ENCODE measurements around the gene STK39.

STK39 gene

GRCh38 chr2:167965907-167966761 lies 281.3 kb downstream of the STK39 start:
- in situ Hi-C loops (cut with MboI; ENCODE audit: low sequenced_read_pairs): no loop called here

- in situ Hi-C loops (cut with MboI; ENCODE audit: low sequenced_read_pairs): no loop called here
Observed at GRCh38 chr2:167964650-167965413, 282.6 kb downstream of the STK39 start.

GRCh38 chr2:167963899-167964649 lies 283.3 kb downstream of the STK39 start:
- in situ Hi-C loops (cut with MboI; ENCODE audit: low sequenced_read_pairs): no loop called here

- in situ Hi-C loops (cut with MboI; ENCODE audit: low sequenced_read_pairs): no loop called here
Observed at GRCh38 chr2:167962436-167963226, 284.8 kb downstream of the STK39 start.

- in situ Hi-C loops (cut with MboI; ENCODE audit: low sequenced_read_pairs): no loop called here
Observed at GRCh38 chr2:167961536-167962048, 285.8 kb downstream of the STK39 start.

- in situ Hi-C loops (cut with MboI; ENCODE audit: low sequenced_read_pairs): no loop called here
Observed at GRCh38 chr2:167960089-167960747, 287.2 kb downstream of the STK39 start.

- in situ Hi-C loops (cut with MboI; ENCODE audit: low sequenced_read_pairs): no loop called here
Observed at GRCh38 chr2:167957662-167958061, 289.7 kb downstream of the STK39 start.

GRCh38 chr2:167955264-167955906 lies 292.0 kb downstream of the STK39 start:
- in situ Hi-C loops (cut with MboI; ENCODE audit: low sequenced_read_pairs): no loop called here

- in situ Hi-C loops (cut with MboI; ENCODE audit: low sequenced_read_pairs): no loop called here
Observed at GRCh38 chr2:167954495-167954894, 292.9 kb downstream of the STK39 start.

- in situ Hi-C loops (cut with MboI; ENCODE audit: low sequenced_read_pairs): no loop called here
Observed at GRCh38 chr2:167953776-167954175, 293.6 kb downstream of the STK39 start.

- in situ Hi-C loops (cut with MboI; ENCODE audit: low sequenced_read_pairs): no loop called here
Observed at GRCh38 chr2:167950571-167950970, 296.8 kb downstream of the STK39 start.

GRCh38 chr2:167946441-167946841 lies 301.0 kb downstream of the STK39 start:
- in situ Hi-C loops (cut with MboI; ENCODE audit: low sequenced_read_pairs): no loop called here

- in situ Hi-C loops (cut with MboI; ENCODE audit: low sequenced_read_pairs): no loop called here
Observed at GRCh38 chr2:167945660-167946368, 301.6 kb downstream of the STK39 start.

GRCh38 chr2:167944825-167945659 lies 302.4 kb downstream of the STK39 start:
- in situ Hi-C loops (cut with MboI; ENCODE audit: low sequenced_read_pairs): no loop called here

GRCh38 chr2:167943897-167944296 lies 303.5 kb downstream of the STK39 start:
- in situ Hi-C loops (cut with MboI; ENCODE audit: low sequenced_read_pairs): no loop called here

GRCh38 chr2:167943368-167943767 lies 304.0 kb downstream of the STK39 start:
- in situ Hi-C loops (cut with MboI; ENCODE audit: low sequenced_read_pairs): no loop called here

- in situ Hi-C loops (cut with MboI; ENCODE audit: low sequenced_read_pairs): no loop called here
Observed at GRCh38 chr2:167942366-167943081, 304.9 kb downstream of the STK39 start.
